Measurements from ENCODE around the gene HOXD9.

Gene HOXD9

DNA sequence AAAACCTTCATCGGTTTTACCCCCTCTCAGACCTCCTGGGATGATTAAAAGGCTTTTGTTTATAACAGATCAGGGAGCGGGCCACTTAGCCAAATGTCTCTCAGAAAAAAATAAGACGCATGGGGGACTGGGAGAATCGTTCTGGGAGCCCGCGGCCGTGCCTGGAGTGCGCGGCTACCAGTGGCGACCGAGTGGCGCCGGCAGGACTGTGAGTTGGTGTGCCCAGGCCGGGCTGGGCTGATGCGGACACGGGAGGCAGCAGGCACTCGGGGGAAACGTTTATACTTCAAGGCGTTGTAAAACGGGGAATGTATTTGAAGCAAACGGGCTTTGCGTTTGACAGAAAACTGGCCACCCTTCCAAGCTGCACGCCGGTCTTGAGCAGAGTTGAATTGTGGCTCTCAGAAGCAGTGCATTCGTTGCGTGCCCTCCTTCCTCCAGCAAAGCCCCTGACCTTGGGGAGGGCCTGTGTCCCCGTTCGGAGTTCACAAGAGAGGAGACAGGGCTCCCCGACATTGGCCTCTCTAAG is 10.6 kb upstream of the HOXD9 start:
- DNase-seq: no peak

DNA sequence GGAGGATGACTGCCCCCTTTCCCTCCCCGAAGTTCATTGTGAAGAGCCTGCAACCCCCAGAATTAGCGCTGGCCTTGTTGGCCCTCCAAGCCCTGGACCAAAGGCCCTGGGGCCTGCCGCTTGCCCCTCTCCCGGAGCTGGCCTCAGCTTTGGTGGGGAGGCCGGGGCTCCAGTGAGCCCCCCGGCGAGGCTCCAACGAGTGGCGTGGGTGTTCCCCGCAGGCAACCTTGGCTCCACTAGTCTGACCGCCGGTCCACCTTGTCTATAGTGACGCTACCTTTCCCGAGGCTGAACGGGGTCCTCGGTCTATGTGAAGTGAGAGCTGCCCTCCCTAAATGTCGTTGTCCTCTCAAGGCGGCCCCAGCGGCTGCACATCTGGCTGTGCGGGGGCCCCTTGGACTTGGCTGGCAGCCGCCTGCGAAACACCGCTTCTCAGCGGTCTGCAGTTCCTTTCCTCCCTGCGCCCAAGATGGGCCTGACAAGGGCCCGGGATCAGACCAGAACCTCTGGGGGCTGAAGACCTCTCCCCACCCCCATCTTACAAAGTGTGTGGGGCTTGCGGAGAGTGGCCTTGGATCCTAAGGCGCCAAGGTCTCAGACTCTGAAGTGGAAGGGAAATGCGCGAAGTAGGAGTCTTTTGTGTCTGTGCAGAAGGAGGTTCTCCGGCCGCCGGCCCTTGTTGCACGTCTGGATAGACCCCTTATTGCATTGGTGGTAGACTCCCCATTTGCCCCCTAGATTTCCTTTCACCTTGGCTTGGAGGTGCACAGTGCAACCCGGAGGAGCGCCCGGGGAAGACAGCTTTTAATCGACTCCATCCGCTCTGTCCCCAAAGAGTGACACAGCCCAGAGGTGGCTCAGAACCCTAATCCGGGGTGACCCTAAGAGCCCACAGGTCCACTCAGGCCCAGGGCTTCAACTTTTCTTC is 9.9 kb upstream of the HOXD9 start:
- no peak for DNase-seq

DNA sequence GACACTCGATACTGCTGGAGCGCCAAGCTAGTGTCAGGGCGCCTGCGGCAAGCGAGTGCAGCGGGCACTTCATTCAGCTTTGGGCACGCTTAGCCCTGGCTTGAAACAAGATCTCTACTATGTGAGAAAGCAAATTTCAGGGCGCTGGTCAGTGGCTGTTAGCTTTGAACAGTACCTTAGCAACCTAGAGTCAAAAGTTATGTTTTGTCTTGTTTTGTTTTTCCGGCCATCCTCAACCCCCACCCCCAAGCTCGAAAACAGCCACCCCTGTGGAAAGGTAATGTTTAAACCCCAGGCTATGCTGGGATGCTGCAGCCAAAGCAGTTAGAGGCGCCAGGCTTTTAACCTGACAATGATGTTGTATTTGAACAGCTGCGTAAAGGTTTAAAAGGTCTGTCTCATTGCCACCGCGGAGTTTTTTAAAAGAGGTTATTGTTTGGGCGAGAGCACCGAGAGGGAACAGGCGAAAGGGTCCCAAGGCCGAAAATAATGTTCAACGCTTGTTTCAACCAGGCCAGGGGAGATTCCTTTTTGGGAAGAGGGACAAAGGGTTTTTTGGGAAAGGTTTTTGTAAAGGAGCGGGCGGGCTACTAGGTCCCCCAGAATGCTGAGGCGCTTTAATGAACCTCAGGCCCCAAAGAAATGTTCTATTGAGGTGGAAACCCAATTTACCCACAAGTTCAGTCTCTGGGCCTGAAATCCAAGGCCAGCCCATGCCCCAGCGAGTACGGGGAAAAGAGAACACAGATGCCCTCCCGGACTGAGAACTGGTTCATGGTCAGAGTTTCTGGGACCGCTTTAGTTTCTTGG is 8.2 kb upstream of the HOXD9 start:
- no peak for DNase-seq

DNA sequence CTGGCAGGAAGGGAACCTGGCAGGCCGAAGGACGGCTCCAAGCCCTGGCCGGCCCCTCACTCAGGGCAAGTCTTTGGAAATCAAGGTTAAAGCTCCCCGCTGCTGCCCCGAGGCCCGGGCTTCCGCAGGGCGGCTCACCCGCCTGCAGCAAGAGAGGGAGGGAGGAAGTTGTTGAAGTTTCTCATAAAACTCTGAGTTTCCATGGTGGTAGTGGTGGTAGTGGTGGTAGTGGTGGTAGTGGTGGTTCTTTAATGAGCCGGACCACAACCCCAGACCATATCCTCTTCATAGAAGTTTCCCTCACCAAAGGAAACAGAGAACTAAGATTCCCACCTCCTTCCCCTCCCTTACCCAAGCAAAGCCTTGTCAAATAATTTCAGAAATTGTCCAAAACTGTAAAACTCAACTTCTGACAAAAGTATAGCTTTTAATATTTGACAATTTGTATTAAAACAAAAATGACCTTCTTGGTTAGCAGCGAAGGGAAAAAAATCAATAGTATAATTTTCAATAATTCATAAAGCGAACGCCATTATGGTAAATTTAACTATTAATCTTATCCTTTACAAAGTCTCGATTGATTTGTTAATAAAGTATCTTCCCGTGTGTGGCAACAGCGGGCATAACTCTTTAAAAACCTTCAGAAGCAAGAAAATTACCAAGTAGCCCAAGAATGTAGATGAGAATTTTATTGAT is 7.4 kb upstream of the HOXD9 start:
- no peak for DNase-seq

DNA sequence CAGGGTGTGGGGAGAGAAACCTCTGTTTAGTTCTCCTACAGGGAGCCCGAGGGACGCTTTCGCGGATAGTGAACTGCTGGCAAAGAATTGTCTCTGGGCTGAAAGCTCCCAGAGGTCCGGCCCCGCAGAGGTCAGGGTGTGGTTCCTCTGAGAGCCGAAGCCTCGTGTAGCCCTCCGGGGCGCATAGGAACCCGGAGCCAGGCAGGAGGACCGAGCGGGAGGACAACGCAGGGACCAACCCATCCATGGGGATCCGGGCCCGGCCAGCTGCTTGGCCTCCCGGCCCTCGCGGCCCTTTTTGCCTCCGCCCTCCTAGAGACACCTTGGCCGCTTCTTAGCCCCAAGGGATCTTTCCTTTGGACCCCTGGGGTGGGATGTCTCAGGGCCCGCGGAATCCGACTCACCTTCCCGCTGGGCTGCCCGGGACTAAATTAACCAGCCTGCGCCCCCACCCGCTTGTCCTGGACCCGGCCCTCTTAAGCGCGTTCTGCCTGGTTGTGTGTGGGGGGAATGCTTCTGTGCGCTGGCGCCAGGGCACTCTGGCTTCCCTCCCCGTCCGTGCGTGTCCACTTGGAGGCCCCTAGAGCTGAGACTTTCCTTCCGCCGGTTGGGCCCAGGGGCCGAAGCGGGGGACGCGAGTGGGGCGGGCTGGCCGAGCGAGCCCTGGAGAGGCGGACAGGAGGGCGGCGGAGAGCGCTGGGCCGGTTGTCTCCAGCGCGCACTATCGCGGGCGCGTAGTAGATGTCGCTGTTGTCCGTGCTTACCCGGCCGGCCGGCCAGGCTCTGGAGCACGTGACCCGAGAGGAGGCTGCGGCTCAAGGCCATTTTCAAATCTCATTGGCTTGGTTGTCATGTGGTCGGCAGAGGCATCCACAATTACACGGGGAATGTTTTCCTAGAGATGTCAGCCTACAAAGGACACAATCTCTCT is 6.4 kb upstream of the HOXD9 start, which contains the start of gene HOXD10:
Gene HOXD10 (plus strand): TSS at position 896 of the 931 bp plus-strand sequence. CDS start 56 bp downstream, outside the sequence.
- no peak for DNase-seq

DNA sequence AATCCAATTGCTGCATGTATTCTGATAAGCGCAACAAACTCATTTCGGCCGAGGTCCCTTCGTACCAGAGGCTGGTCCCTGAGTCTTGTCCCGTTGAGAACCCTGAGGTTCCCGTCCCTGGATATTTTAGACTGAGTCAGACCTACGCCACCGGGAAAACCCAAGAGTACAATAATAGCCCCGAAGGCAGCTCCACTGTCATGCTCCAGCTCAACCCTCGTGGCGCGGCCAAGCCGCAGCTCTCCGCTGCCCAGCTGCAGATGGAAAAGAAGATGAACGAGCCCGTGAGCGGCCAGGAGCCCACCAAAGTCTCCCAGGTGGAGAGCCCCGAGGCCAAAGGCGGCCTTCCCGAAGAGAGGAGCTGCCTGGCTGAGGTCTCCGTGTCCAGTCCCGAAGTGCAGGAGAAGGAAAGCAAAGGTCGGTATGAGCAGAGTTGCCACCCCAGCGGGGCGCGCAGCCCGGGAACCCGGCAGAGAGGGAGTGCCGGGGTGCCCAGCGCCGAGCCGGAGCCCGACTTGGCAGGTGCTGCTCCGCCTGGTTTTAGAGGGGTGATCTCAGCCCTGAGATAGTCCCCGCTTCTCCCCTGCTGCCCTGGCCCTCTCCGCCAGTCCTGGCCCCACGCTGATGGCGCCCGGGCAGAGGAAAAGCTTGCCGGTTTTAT is 5.2 kb upstream of the HOXD9 start:
- DNase-seq: no peak

DNA sequence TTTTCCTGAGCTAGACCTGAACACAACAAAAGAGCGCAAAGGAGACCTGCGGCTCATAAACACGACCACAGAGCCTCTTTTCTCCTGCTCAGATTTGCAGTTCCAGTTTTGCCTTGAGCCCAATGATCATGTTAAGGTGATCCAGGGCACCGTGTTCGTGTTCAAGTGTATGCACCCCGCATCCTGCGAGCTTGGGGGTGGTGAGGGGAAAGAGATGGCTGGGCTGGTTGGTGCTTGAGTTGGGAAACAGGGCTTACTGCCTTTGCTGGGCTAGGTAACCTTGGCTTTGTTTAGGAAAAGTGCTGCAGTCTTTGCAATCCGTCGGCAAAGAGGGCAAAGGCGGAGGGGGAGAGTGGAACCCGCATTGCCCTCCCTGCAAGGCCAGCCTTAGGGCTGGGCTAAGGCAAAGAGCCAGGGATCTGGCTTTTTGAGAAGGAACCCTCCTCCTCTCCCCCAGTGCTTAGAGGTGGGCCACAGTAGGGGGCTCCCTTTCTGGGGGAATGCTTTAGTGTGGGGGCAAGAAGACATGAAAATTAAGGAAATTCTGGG is 4.6 kb upstream of the HOXD9 start:
- DNase-seq: no peak

DNA sequence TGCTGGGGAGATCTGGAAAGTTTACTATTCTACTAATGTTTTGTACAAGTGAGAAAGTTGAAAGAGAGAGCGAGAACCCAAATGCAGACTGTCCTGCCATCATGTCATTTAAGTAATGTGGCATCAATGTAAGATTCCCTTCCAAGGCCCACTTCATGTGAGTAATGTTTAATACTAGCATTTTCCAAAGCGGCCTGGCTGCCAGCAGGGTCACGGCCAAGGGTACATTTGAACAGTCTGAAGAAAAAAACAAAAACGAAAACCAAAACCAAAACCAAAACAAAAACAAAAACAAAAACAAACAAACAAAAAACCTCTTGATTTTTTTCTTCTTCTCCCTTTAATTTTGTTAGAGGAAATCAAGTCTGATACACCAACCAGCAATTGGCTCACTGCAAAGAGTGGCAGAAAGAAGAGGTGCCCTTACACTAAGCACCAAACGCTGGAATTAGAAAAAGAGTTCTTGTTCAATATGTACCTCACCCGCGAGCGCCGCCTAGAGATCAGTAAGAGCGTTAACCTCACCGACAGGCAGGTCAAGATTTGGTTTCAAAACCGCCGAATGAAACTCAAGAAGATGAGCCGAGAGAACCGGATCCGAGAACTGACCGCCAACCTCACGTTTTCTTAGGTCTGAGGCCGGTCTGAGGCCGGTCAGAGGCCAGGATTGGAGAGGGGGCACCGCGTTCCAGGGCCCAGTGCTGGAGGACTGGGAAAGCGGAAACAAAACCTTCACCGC is 3.7 kb upstream of the HOXD9 start:
- no peak for DNase-seq

DNA sequence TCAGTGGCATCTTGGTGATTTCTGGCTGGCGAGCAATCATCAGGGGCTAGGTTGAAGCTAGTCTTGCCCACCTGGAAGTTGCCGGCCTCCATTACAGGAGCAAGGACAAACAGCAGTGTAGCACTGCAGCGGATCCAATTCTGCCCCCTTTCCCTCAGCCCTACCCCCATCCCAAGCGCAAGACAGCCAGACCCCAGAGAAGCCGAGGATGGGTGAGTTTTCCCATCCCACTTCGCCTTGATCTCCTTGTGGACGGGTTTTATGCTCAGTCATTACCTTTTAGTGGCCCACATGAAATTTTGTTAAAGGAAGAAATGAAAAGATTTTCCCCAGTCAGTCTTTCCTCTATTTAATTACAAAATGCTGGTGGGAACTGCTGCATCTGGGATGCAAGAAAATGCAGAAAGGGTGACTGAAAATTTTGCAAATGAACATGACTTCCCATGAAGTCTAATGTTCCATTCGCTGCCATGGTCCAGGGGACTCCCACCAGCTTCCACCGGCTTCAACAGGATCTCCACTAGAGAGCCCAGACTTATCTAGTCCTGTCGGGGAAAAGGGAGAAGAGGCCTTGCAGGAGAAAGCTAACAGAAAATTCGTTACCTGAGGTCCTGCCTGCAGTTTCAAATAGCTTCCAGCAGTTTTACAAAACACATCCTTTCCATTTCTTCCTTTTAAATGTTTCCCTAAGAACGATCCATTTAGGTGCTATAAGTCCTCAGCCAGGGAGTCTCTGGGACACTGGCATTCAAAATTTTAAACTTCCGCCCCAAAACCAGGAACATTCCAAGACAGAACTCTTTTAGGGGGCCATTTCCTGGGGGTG is 1.9 kb upstream of the HOXD9 start:
- no peak for DNase-seq

DNA sequence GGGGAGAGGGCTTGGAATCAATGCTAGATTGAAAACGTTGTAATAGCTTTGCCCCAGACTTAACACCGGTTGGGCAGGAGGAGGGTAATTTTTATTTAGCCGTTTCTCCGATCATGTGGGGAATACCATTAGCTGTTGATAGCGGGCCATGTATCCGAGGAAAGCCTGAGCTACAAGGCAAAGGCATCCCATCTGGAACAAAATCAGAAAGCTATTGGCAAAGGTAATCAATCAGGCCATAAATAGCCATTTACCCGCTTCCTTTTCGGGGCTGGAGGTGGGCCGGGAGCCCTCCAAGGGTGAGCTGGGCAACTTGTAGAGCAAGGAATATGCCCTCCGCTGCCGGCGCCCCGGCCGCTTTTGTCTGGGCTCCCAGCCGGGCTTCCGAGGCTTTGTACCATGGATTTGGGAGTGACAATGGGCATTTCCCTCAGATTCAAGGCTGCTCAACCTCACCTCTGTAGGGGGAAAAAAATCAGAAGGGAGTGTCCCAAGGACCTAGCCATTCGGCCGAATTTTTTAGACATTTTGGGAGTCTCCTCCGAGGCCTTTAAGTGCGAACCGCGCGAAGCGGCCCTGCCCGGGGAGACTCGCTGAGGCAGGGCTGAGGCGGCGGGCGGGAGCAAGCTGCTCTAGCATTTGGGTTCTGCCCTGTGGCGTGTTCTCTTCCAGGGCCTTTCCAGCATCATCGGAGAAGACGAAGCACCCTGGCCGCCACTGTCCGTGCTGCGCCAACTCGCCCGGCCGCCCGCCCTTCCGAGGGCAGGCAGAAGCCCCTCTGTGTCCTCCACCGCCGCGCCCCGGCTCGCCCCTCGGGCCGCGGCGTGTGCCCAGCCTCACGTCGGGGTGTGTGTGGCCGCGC is 1.1 kb upstream of the HOXD9 start:
- DNase-seq: no peak

DNA sequence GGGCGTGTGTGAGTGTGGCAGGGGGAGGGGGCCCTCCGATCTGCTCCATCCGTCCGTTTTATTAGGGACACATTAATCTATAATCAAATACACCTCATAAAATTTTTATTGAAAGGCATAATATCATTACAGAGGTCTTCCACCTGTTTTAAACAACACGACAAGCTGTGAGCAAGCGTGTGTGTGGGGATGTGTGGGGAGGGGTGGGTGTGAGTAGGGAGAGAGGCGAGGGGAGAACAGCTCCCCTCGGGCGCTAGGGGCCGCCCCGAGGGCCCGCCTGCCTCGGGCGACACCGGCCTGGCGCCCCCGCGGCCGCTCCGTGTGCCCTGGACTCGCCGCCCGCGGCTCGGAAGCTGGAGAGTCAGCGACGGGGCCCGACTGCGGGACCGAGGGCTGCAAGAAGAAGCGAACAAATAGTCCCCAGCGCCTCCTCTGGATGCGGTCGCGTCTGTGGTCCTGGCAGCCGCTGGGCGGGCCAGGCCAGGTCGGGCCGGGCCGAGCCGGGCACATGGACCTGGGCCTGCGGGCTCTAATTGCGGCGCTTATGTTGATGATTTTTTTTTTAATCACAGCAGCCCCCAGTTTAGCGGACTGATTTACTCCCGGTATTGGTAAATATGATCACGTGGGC is 352 bp upstream of the HOXD9 start:
- no peak for DNase-seq

DNA sequence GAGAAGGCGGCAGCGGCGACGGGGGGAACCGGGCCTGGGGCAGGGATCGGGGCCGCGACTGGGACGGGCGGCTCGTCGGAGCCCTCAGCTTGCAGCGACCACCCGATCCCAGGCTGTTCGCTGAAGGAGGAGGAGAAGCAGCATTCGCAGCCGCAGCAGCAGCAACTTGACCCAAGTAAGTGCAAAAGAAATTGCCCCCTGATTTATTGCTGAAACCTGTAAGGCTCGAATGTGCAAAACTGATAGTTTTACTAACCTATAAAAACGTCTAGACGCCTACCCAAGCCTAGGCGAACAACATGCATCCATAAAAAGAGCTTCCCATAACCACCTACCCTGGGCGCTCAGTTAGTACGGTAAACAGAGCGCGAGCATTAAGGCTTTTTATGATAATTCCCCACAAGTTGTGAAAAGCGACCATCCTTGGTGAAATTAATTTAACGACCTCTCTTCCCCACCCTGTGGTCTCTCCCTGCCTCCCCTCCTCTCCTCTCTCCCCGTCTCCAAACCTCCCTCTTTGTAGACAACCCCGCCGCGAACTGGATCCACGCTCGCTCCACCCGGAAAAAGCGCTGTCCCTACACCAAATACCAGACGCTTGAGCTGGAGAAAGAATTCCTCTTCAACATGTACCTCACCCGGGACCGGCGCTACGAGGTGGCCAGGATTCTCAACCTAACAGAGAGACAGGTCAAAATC is 1.0 kb downstream of the HOXD9 start:
- DNase-seq: no peak

DNA sequence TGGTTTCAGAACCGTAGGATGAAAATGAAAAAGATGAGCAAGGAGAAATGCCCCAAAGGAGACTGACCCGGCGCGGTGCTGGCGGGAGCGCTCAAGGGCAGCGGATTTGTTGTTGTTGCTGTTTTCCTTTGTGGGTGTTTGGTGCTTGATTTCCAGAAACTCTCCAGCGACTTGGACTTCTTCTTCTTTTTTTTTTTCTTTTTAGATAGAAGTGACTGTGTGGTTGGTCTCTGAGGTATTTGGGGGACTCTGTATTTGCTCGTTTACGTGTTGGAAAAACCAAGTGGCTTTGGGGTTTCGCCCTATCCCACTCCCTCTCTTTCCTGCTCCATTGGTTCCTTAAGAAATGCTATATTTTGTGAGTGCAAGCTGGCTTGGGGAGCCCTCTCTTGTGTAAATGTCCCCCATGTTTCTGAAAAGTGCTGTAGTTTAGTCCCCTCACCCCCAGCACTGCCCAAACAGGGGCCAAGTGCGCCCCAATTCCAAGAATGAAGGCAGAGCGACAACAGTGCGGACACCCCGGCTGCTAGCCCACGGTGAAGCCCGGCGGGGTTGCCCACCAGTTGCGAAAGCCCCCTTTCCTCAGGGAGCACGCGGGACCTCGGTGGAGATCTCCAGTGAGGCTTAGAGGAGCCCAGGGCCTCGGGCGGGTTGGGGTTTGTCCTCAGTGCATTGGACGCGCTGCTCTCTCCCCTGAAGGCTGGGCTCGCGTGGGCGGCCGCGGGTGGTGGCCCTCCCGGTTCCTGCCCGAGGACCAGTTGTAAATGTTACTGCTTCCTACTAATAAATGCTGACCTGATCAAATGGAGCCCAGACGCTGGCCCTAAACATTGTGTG is 1.8 kb downstream of the HOXD9 start:
- no peak for DNase-seq

DNA sequence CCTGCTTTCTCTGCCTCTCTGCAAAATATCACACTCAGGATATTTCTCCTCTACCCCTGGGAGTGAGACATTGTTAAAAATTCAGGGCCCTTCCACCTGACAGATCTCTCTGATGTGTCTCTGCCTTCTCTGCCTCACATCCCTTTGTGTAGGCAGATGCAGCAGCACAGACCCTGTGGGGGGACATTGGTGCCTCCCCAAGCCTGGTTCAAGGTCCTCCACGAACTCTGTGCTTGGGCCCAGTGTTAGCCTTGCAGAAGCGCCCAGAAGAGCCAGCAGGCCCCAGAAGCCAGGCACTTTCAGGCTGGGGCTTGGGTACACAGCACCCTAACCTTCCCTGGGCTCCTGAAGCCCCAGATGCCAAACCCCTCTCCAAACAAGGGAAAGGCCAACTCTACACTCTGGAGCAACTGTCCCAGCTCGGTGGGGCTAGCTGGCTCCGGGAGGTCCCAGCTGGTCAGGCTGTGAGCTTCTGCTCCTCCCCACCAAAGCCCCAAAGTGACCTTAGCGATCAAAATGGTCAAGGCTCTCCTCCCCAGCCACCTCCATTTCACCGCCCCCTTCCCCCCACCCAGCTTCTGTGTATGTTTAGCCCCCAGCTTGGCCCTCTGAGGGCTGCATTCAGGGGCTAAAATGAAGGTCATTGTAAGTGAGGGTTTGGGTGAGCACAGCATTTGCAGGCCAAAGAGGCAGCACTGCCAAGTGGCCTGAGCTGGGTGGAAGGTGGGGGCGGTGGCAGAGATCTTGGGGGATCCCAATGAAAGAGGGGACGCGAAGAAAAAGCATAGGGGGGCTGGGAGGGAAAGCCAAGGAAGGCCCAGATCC is 2.6 kb downstream of the HOXD9 start:
- DNase-seq: no peak

DNA sequence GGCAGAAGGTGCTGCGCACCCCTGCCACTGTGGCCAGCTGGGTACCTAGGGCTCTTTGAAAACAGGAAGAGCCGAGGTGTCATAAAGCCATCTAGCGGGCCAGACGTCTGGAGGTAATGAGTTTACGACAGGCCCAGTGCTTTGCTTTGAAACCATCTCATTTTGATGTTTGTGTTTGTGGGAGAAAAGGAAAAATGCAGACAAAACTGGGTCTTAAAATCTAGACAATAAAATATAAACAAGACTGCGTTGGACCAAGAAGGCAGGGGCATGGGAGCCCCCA is 3.2 kb downstream of the HOXD9 start:
- DNase-seq: no peak
